Panc1 (cell line): ENCODE data around the gene NOTCH1. TPM values are rescaled to one million over a fixed set of nuclear protein-coding genes. Genes with fewer than 3 reads are reported as not detected.

ENCODE experiments used
- ATAC-seq: fragments of 200-7000 bp; cut with Tn5 transposase; 2 replicates; pipeline ENCODE4 v1.9.1; 2020; ENCODE audit warnings: mild to moderate bottlenecking, moderate library complexity
- BruUV-seq: library from RNA; stranded (reverse); fragments of 400-500 nt; replicated peaks from 2 replicates; lab custom pipeline; 2021; lab: Mats Ljungman, UMichigan
- CTCF ChIA-PET: fragments of 300-600 bp; sonication (Branson Sonifier 250); formaldehyde crosslinking; loops from one replicate; lab custom pipeline; 2022; ENCODE audit warnings: antibody characterized with exemption; lab: Charles Lee
- POLR2A ChIA-PET: fragments of 300-600 bp; sonication (Branson Sonifier 250); formaldehyde crosslinking; loops from one replicate; lab custom pipeline; 2022; ENCODE audit warnings: antibody characterized with exemption; lab: Charles Lee
- DNase-seq: peaks from one replicate; pipeline ENCODE4 v3.0.0-alpha.2; 2010; ENCODE audit warnings: low read depth, low spot score
- H3K27ac ChIP-seq: 2 replicates; pipeline ENCODE4 v1.5.1; 2011; ENCODE audit warnings: mild to moderate bottlenecking, low read length, inconsistent platforms
- H3K27me3 ChIP-seq: fragments of 200-500 bp; sonication (Bioruptor generic); 2 replicates; pipeline ENCODE4 v1.6.0; 2014; ENCODE audit warnings: low read length, inconsistent platforms; ENCODE audit not compliant: control insufficient read depth, insufficient read depth
- H3K36me3 ChIP-seq: fragments of 200-500 bp; sonication (Bioruptor generic); 2 replicates; pipeline ENCODE4 v1.5.1; 2014; ENCODE audit warnings: inconsistent platforms, mild to moderate bottlenecking, low read length, moderate library complexity; ENCODE audit not compliant: control insufficient read depth, insufficient read depth
- H3K4me1 ChIP-seq: 2 replicates; pipeline ENCODE4 v1.5.1; 2011; ENCODE audit warnings: inconsistent platforms, mild to moderate bottlenecking, low read length, moderate library complexity; ENCODE audit not compliant: control insufficient read depth, insufficient read depth
- H3K4me3 ChIP-seq, 2 experiments: 2 replicates each; pipeline ENCODE4 v1.5.1; 2011 to 2012; ENCODE audit warnings: low read depth in 2 of 2, low read length in 2 of 2, mild to moderate bottlenecking in 2 of 2, inconsistent platforms in 1 of 2, moderate library complexity in 1 of 2
- H3K9me3 ChIP-seq: fragments of 200-500 bp; sonication (Bioruptor generic); 2 replicates; pipeline ENCODE4 v1.5.1; 2014; ENCODE audit warnings: low read depth, mild to moderate bottlenecking, inconsistent platforms, low read length, moderate library complexity; ENCODE audit not compliant: control insufficient read depth, insufficient read depth
- POLR2AphosphoS5 ChIP-seq: IDR thresholded peaks from 2 replicates; pipeline ENCODE4 v1.6.1; 2012; ENCODE audit warnings: mild to moderate bottlenecking, low read depth, low read length, moderate library complexity
- SIN3A ChIP-seq: IDR thresholded peaks from 2 replicates; pipeline ENCODE4 v1.6.1; 2012; ENCODE audit warnings: low read depth, mild to moderate bottlenecking, low read length, moderate library complexity, borderline replicate concordance; ENCODE audit not compliant: insufficient read depth
- TCF7L2 ChIP-seq: IDR thresholded peaks from 2 replicates; pipeline ENCODE4 v1.6.1; 2011; ENCODE audit warnings: mild to moderate bottlenecking, low read depth, low read length, inconsistent platforms
- in situ Hi-C: cut with HindIII; loops from 2 replicates; pipeline ENCODE4 v1.10.0; 2016; ENCODE audit warnings: low sequenced_read_pairs, low pct_unique_long_range_greater_than_20kb
- intact Hi-C: fragments of 100-400 bp; cut with micrococcal nuclease; formaldehyde crosslinking; loops from one replicate; pipeline ENCODE4 v1.10.0; 2022; ENCODE audit not compliant: unreplicated experiment
- total RNA-seq: library from RNA; stranded (reverse); gene quantifications from one replicate; pipeline ENCODE4 v1.2.1, GENCODE V29; 2021; ENCODE audit not compliant: unreplicated experiment
- TF ChIP-seq, protein P1 (sequence below), 2 experiments: IDR thresholded peaks; 2 replicates each; pipeline ENCODE4 v1.6.1; 2011 to 2012; ENCODE audit warnings: low read depth in 2 of 2, control low read depth in 1 of 2, low read length in 1 of 2, mild to moderate bottlenecking in 1 of 2, moderate library complexity in 1 of 2; ENCODE audit not compliant: insufficient read depth in 1 of 2
- TF ChIP-seq, protein P2 (sequence below): fragments of 450-650 bp; IDR thresholded peaks from 2 replicates; pipeline ENCODE4 v1.5.1; 2017; ENCODE audit warnings: mild to moderate bottlenecking

The NOTCH1 gene
- total RNA-seq, 1 experiment from 2014 or later, result 13.4 TPM

DNA sequence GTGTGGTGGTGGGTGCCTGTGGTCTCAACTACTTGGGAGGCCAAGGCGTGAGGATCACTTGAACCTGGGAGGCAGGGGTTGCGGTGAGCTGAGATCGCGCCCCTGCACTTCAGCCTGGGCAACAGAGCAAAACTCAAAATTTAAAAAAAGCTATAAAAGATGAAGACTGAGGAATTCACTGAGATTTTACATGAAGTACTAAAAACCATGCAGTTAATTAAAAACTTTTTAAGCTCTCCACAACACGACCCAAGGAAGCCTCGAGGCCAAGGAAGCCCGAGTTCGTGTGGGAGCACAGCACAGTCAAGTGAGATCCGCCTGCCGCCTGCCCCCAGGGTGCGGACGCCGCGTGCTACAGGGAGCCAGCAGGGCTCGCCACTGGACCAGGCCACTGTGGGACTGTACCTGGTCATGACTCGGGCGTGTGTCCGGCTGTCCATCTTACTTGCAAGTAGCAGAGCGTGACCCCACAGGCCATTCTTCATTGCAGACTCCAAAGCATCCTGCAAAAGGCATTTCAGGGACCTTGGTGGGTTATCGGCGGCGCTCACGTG lies 85.0 kb downstream of the NOTCH1 start:
- peaks cover 14% of the 10 kb centered on the region for H3K36me3 ChIP-seq
- no TSS peak for BruUV-seq
- no peak overlapping the region for H3K27ac ChIP-seq
- DNase-seq (no peak), ATAC-seq (no peak)
- H3K27me3 ChIP-seq, result no peaks in the 10 kb centered on the region
- in situ Hi-C loops, result no loop called here
- no peak overlapping the region for H3K4me3 ChIP-seq
- intact Hi-C loops, result no loop called here
- TF ChIP-seq, protein P1, sequence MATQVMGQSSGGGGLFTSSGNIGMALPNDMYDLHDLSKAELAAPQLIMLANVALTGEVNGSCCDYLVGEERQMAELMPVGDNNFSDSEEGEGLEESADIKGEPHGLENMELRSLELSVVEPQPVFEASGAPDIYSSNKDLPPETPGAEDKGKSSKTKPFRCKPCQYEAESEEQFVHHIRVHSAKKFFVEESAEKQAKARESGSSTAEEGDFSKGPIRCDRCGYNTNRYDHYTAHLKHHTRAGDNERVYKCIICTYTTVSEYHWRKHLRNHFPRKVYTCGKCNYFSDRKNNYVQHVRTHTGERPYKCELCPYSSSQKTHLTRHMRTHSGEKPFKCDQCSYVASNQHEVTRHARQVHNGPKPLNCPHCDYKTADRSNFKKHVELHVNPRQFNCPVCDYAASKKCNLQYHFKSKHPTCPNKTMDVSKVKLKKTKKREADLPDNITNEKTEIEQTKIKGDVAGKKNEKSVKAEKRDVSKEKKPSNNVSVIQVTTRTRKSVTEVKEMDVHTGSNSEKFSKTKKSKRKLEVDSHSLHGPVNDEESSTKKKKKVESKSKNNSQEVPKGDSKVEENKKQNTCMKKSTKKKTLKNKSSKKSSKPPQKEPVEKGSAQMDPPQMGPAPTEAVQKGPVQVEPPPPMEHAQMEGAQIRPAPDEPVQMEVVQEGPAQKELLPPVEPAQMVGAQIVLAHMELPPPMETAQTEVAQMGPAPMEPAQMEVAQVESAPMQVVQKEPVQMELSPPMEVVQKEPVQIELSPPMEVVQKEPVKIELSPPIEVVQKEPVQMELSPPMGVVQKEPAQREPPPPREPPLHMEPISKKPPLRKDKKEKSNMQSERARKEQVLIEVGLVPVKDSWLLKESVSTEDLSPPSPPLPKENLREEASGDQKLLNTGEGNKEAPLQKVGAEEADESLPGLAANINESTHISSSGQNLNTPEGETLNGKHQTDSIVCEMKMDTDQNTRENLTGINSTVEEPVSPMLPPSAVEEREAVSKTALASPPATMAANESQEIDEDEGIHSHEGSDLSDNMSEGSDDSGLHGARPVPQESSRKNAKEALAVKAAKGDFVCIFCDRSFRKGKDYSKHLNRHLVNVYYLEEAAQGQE (IDR thresholded peaks at IDR 0.05; ENCODE audit: insufficient read depth in 1 of 2, low read depth in 2 of 2, low read length in 1 of 2), result no peak
- TF ChIP-seq, protein P2, sequence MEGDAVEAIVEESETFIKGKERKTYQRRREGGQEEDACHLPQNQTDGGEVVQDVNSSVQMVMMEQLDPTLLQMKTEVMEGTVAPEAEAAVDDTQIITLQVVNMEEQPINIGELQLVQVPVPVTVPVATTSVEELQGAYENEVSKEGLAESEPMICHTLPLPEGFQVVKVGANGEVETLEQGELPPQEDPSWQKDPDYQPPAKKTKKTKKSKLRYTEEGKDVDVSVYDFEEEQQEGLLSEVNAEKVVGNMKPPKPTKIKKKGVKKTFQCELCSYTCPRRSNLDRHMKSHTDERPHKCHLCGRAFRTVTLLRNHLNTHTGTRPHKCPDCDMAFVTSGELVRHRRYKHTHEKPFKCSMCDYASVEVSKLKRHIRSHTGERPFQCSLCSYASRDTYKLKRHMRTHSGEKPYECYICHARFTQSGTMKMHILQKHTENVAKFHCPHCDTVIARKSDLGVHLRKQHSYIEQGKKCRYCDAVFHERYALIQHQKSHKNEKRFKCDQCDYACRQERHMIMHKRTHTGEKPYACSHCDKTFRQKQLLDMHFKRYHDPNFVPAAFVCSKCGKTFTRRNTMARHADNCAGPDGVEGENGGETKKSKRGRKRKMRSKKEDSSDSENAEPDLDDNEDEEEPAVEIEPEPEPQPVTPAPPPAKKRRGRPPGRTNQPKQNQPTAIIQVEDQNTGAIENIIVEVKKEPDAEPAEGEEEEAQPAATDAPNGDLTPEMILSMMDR, result no peak
- TF ChIP-seq SIN3A (no peak), POLR2AphosphoS5 (no peak), TCF7L2 (no peak)
- H3K9me3 ChIP-seq, result no peaks in the 10 kb centered on the region
- no peaks in the 10 kb centered on the region for H3K4me1 ChIP-seq
- ChIA-PET POLR2A (no interaction called here), CTCF (no interaction called here)

DNA sequence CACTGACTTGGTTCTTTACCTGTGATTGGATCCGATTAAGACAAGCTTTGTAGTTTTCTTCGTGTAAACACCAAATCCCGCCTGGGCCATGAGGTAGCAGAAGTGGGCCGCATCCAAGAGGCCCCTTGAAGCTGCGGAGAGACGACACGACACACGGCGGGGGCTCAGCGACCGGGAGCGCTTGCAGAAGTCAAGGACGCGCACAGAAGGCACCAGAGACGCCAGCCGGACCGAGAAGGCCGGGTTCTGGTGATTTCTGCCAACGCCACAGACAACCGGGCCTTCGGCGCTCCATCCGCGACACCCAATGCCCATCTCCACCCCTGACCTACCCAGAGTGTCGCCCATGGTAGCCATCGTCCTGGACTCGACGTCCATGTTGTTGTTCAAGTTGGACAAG lies 86.4 kb downstream of the NOTCH1 start:
- peaks cover 11% of the 10 kb centered on the region for H3K36me3 ChIP-seq
- BruUV-seq, result no TSS peak
- TF ChIP-seq, protein P2, result no peak
- TF ChIP-seq SIN3A (no peak), TCF7L2 (no peak), POLR2AphosphoS5 (no peak)
- TF ChIP-seq, protein P1 (IDR thresholded peaks at IDR 0.05; ENCODE audit: insufficient read depth in 1 of 2, low read depth in 2 of 2, low read length in 1 of 2), result no peak
- ChIA-PET POLR2A (no interaction called here), CTCF (no interaction called here)
- no peaks in the 10 kb centered on the region for H3K4me1 ChIP-seq
- H3K4me3 ChIP-seq, result no peak overlapping the region
- no peak for DNase-seq
- no peak overlapping the region for H3K27ac ChIP-seq
- no peaks in the 10 kb centered on the region for H3K27me3 ChIP-seq
- intact Hi-C loops (no loop called here), in situ Hi-C loops (no loop called here)
- ATAC-seq, result no peak
- no peaks in the 10 kb centered on the region for H3K9me3 ChIP-seq
